Middle frontal gyrus (tissue), 1 donor: ENCODE data around the gene HLA-G.
"Not testable (repeated sequence)": the region's sequence is repeated elsewhere in the genome, so short reads cannot be mapped to it uniquely, and the experiment has no call there.

Experiments used
- DNase-seq: peaks from one replicate; pipeline ENCODE4 v3.0.0-alpha.2; 2015; ENCODE audit warnings: low spot score; ENCODE audit errors: extremely low spot score

The HLA-G gene

GRCh38 chr6:29870104-29870503 lies 42.5 kb downstream of the HLA-G start:
- no peak for DNase-seq

DNA sequence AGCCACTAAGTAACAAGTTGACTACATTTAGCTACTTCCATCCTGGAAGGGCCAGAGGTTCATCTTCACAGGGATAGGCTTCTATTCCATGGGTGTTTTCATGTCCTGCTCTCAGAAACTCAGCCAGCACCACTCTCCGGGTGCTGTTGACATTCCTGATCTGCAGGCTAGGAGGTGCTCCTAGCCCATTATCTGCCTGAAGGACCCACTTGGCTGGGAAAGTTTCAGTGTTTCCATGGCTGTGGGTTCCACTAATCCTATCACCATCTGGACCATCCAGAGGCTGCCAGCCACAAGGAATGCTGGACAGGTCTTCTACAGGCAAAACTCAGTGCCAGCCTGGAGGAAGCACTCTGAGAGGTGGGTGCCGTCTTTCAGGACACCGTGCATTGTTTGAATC lies 45.2 kb downstream of the HLA-G start:
- no peak for DNase-seq

DNA sequence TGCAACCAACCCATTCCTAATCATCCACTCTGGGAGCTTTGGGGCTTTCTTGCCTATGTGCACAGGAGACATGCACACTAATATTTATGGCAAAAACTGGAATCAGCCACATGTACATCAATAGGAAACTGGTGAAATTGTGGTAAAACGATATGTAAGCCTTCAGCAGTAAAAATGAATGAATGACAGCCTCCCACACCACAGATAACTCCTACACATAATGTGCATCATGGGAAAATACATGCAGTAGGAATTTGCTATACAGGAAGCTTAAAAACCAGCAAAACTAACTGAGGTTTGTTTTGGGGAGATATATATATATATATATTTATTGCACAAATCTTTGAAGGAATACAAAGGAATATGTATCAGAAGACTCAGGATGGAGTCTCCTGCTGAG lies 47.6 kb downstream of the HLA-G start:
- DNase-seq = no peak

- not testable (repeated sequence) for DNase-seq
Measured at GRCh38 chr6:29875734-29876133, 48.1 kb downstream of the HLA-G start.
